NOMO-1 treated with dmso at 0.1 percent for 144 hours (cell line): ENCODE data around the gene PEX26.
"Not testable (repeated sequence)": the region's sequence is repeated elsewhere in the genome, so short reads cannot be mapped to it uniquely, and the experiment has no call there.

Source experiments
- DNase-seq: peaks from one replicate; lab custom pipeline; 2025; ENCODE audit not compliant: unreplicated experiment; lab: John Stamatoyannopoulos, UW

PEX26 gene

DNA sequence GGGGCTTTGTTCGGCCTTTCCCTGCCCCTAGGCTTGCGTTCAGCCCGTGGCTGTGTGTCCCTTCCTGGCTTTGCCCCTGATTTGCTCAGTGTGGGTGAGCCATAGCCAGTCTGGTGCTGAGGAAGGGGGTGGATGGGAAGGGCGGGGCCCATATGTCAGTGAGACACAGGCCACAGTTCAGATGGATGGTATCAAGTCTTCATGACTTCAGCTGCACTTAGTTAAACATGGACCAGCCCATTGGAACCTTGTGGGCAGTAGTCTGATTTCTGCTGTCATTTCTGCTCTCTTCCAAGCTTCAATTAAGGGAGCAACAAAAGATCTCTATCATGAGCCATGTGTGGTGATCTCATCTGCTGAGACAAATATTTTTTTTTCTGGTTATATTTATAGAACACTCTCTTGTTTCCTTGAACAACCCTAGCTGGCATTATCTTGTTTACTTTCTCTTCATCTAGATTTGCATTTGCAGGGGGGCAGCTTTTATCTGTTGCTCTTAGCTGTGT, 21.6 kb upstream of the PEX26 start:
- no peak for DNase-seq

DNA sequence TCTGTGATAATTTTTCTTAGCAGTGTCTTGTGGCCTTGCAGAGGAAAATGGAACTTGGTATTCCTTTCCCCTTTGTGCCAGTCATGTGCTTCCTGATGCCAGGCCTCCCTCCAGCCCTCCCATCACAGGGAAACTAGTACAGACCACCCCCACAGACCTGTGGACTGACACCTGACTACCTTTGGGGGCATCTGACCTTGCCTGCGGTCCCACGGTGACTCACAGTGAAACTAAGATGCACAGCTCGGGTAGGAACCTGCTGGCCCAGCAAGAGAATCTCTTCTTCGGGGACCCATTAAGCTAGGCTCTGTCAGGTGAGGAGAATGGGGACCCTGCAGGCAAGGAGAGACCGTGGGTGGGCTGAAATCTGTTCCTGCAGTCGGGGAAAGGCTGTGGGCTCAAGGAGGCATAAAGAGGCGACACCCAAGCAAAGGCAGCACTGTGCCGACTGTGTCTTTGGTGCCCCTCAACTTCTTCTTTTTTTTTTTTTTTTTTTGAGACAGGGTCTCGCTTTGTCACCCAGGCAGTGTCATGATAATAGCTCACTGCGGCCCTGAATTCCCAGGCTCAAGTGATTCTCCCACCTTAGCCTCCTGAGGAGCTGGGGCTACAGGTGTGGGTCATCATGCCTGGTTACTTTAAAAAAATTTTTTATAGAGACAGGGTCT, 20.8 kb upstream of the PEX26 start:
- DNase-seq, result no peak

DNA sequence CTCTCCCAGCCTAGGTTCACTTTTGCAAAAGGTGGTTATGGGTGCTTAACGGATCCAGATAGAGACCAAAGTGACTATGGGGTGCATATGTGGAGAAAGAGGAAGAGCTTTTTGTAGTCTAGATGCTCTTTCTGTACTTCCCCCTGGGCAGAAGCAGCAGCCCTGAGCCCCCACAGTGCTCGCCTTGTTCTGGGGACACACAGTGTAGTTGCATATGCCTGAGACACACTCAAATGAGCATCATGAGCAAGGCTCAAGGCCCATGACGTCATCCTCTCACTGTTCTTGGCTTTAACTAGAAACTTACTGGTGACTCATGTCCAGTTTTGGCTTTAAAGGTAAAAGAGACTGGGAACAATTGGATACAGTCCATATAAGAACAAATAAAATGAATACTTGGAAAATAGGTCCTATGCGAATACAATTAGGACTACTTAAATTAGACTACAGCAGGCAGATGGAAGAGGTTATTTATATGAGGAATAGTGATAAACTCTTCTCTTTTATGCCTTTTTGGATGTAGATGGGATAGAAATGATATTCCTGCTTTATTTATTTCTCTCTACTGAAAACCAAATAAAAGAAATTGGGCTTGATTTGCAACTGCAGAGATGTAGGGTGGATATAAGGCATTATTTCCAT, 20.1 kb upstream of the PEX26 start:
- DNase-seq, result no peak

DNA sequence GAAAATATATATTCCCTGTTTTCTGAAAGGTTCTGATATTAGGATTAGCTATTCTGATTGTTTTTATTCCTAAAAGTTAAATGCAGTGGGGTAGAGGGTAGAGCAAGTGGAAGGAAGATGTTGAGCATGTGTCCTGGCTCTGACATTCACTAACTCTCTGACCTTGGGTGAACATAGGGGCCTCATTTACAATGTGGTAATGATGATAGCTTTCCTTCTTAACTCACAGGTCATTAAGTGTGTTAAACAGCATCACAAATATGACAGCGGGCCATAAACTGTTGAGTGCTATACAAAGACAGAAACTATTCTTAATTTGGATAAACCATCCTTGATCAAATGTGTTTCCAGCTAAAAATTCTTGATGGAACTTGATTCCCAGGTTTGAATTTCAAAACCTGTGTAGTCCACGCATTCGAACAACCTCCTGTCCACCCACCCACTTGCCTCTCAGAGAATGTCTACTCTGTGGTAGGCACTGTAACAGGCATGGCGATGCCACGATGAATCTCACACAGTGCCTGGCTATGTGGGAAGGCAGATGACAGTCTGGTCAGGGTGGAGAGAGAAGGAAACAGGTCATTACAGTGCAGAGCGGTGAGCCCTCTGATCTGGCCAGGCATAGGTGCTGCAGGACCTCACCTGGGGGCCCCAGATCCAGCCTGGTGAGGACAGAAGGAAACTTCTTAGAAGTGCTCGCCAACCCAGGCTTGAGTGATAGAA, 19.3 kb upstream of the PEX26 start:
- no peak for DNase-seq

DNA sequence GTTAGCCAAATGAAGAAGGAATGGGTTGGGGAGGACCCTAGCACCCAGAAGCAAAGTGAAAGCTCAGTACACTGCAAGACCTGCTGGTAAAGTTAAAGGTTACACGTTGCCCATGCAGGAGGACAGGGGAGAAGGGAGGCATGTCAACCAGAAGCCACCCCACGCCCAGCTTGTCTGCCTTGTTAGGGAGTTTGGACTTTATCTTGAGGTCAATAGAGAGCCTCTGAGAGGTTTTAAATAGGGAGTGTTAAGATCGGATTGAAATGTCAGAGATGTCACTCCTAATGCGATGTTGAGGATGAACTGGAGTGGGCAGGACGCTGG, 18.7 kb upstream of the PEX26 start:
- no peak for DNase-seq

DNA sequence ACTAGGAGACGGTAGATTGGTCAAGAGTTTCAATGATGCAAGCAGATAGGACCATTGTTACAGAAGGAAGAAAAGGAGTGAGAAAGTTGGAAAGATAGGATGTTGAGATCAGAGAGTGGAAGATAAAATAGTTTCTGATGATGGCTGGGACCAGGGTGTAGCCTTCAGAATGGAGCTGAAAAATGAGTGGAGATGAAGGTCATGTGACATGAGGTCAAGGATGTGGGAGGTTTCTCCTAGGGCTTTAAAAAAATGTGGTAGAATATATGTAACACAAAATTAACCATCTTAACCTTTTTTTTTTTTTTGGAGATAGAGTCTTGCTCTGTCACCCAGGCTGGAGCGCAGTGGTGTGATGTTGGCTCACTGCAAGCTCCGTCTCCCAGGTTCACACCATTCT, 18.3 kb upstream of the PEX26 start:
- no peak for DNase-seq

DNA sequence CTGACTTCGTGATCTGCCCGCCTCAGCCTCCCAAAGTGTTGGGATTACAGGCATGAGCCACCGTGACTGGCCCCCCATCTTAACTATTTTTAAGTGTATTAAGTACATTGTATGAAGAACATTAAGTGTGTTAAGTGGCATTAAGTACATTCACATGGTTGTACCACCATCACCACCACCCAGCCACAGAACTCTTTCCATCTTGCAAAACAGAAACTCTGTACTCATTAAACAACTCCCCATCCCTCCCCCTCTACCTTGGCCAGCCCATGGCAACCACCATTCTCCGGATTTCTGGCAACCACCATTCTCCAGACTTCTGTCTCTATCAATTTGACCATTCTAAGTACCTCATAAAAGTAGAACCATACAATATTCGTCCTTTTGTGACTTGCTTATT, 17.8 kb upstream of the PEX26 start:
- no peak for DNase-seq

DNA sequence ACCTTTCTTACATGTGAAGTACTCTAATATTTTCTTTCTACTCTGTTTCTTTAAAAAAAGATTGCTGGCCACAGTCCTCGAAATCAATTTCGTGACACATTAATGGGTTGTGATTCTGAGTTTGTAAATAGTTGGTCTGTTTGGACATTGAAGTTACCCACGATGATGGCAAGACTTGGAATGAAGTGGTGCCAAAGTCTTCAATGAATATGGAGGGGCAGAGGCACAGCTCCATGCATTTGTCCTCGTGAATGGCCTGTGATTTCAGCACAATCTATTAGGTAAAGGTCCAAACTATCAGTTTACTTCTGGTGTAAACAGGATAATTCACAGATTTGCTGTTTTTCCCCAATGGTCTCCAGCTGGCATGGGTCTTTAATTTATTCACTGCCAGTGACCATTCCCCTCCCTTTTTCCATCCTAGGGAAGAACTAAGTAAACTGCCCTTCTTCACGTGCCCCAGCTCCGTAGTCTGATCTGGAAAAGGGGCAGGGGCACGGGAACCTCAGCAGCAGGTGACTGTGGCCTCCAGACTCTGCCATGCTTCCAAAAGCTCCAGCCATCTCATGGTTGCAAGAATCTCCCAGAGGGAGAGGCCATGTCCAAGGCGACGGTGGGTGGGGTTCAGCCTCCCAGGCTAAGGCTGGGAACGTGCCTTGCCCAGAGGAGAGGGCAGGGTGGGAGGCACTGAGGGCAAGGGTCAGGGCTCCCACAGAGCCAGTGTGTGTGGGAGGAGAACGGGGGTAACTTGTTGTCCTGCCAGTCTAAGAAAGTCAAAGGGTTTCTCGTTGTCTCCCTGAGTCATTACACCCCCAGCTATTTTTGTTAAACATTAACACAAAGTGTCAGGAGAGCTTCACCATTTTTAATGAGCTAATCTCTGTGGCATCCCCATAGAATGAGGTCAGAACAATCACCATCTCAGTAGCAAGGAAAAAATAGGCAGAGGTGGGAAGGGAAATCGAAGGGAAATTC, 16.9 kb upstream of the PEX26 start:
- no peak for DNase-seq

DNA sequence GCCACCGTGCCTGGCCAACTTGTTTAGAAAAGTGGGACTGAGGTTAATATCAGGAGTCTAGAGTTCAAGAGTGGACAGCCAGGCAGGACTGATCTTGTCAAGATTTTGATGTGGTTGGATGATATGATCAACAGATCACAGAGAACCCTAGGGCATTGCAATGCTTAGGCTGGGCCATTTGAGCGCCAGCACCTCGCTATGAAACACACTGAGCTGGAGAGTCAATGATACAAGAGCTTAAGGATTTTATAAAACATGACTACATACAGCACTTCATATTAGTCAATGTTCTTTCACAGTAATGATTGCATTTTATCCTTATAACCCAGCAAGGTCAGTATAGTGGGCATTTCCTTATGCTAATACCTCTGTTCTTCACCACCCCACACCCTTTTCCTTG, 15.4 kb upstream of the PEX26 start:
- no peak for DNase-seq

DNA sequence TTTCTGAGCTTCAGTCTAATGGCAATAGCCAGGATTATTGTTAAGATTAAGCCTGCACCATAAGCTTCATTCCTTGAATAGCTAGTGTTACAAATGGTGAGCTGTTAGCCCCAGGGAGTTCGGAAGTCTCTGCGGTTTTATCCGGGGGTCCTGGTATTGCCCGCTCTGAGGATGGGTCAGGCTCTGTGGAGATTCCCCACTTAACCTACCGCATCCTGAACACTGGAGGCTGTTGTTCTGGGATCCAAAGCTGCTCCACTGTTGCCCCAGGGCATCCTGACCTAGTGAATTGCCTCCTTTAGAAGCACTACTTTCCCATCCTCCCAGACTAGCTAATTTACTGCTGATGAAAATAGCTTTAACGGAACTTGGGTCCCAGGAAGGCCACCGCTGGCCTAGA, 14.5 kb upstream of the PEX26 start:
- no peak for DNase-seq

DNA sequence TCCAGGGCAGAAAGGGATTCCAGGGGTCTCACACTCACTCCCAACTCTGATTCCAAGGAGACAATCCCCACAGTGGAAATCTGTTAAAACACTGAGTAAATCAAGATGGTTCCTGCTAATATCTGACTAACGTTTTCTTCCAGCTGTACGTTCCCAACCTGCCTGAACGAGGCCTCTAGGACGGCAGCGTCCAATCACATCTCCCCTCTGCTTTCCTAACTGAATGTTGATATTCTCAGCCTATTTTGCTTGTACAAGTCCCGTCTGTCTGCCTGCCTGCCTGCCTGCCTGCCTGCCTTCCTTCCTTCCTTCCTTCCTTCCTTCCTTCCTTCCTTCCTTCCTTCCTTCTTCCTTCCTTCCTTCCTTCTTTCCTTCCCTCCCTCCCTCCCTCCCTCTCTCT, 14.1 kb upstream of the PEX26 start:
- not testable (repeated sequence) for DNase-seq

DNA sequence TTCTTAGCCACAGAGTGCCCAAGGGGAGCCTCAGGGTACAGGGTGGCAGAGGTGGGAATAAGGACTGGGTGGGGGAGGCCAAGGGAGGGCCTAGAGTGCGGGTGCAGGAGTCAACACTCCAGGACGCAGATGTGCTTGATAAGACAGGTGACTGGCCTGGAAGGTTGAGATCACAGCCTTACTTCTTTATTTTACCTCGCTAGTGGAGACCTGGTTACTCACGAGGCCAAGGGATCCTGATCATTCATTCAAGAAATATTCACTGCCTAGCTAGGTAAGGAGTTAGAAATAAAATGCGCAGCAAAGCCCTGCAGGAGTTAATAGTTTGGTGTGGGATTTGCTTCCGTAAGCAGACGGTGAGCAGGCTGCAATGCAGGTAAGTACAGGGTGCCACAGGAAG, 13.2 kb upstream of the PEX26 start:
- no peak for DNase-seq

DNA sequence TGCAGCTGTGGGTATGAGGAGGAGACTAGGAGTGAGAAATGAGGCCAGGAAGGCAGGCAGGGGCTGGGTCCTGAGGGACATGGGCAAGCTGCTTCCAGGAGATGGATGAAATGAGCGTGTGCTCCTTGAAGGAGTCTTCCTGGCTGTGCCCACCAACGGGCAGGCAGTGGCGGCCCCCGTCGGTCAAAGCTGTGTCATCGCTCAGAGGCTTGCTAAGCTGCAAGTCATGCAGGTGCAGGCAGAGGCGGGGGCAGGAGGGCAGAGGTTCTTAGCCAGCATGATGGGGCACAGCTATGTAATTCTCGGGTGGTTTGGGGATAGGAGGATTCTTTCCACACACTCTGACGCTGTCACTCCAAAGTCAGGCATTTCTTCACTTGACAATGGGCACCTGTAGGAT, 12.5 kb upstream of the PEX26 start:
- DNase-seq, result no peak

DNA sequence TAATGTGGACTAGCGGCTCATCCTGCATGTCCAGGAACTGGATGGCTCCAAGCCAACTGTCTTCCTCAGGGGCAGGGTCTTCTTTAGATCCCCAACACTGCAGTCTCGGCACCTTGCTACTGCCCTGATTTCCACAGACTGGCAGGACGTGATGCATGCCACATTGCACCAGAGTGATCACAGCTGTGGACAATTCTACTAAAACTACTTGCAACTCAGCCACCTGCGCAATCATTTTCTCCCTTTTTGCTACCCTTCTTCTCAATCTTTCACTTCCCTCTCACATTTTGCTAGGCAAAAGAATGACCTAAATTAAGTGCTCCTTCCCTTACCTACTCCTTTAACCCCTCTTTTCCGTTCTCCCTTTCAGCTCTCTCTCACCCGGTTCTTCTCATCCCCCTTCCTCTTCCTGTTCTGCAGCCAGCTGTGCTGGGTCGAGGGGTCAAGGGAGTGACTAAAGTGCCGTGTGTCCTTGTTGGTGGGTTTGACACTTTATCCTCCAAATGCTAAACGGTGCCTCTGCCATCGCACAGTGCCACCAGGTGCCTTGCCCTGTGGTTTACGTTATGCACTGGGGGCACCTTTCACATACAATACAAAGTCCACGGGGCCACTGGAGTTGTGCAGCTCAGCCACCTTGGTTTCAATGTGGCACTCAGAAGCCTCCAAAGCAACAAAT, 11.5 kb upstream of the PEX26 start:
- peak; percentile 26 for DNase-seq

DNA sequence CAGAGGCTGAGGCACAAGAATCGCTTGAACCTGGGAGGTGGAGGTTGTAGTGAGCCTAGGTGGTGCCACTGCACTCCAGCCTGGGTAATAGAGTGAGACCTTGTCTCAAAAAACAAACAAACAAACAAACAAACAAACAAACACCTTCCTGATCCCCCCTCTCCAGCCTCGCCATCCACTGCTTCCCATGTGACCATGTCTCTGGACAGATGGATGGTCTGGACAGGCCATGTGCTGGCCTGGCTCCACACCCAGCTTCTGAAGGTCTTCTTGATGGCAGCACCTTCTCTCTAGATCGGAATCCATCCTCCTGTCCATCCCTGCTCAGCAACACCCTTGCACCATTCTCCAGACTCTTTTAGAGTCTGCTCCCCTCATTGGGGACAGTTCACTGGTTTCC, 10.7 kb upstream of the PEX26 start:
- no peak for DNase-seq

DNA sequence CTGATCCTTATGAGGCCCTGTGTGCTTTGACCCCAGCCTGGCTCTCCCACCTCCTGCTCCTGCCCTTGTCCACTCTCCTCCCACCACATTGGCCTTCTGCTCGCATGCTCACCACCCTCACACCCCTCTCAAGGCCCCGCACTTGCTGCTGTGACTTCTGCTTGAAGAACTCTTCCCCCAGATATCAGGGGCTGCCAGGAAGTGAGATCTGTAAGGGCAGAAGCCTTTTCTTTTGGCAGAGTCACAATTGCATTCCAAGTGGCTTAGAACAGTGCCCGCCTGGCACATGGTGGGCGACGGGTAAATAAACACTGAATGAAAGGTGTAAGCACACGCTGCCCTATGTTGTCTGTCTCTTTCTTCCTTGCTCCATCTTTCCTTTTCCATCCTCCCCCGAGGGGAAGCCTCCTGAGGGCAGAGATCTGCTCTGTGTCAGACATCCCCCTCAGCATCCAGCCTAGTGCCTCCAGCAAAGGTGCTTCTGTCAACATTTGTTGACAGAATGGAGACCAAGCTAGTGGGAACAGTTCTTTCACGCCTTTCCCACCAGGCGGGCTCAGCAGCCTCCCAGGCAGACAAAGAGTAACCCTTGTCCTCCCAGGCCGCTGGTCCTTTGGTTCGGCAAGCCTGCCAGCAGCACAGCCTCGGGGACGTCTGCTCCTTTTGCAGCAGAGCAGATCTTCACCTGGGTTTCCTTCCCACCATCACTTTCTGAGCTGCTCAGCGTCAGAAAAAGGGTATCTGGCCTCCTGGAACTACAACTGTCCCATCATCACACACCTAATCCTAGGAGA, 10.0 kb upstream of the PEX26 start:
- no peak for DNase-seq

DNA sequence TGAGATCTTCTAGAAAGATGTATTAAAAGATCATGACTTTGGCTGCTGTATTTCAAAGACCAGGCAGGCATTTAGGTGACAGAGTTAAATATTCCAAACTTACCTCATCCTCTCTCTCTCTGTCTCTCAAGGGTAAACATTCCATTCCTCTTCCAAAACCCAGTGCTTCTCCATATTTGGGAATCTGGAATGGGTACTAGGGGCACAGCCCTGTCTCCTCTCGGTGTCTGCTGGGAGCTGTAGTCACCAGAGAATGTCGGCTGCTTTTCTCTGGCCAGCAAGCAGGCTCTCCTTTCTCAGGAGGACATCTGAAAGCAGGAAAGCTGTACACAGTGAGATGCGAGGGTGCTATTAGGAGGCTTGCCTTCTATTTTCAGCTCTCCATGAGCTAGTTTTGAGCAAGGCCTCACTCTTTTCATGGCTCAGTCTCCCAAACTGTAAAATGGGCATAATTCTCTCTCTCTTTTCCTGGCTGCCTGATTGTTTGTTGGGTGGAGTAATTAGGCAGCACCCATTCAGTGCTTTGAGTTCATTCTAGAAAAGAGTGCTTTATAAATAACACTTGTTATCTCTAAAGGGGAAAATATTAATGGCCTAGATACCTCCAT, 9.3 kb upstream of the PEX26 start:
- no peak for DNase-seq

DNA sequence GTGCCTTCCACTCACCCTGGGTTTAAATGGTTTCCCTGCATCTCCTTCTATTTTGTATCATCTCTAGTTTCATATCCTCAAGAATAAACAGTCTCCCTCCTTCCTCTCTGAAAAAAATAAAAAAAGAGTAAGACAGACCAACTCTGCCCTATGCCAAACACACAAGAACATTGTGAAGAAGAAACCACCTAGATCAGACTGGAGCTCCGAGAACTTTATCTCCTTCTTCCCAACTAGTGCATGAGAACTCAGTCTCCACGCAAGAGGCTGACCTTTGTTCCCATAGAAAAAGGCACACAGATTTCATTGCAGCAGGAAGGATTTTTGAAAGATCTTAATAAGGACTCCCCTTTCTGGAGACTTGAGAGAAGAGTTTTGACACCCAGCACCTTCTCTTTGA, 8.7 kb upstream of the PEX26 start:
- no peak for DNase-seq

DNA sequence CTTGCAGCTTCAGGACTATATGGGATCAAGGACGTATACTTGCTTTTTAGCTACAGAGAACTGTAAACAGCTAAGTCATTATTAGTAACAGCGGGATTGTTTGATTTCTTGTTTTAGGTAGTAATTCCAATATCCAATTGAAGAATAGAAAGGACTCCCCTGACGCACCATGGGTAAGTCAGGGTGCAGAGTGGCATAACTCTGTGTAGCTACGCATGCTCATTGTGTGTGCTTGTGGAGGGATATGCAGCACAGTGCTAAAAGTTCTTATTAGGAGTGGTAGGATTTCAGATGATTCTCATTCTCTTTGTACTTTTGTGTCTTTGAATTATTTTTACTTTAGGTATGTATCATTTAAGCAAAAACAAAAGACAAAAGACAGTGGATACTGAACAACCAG, 7.7 kb upstream of the PEX26 start:
- DNase-seq, result no peak
